ENCODE results near the gene PDIK1L. TPM values are rescaled to one million over a fixed set of nuclear protein-coding genes. Genes with fewer than 3 reads are reported as not detected.
A peak's percentile ranks its signal among the peaks of the same experiment; 100 is the strongest.

The PDIK1L gene
- total and polyA plus RNA-seq, 2 experiments from 2014 or later = 2.6 to 16.8 TPM

GRCh38 chr1:26075421-26076144 lies 36.0 kb upstream of the PDIK1L start:
- Histone ChIP-seq H3K79me2 (no peaks in the 10 kb centered on the region), H3K36me3 (replicated peaks; ENCODE audit: insufficient read depth, low read depth) (no peaks in the 10 kb centered on the region), H3K9me3 (ENCODE audit: low read depth) (no peaks in the 10 kb centered on the region), H3K27me3 (no peaks in the 10 kb centered on the region), H4K20me1 (ENCODE audit: insufficient read depth, poor library complexity, severe bottlenecking) (no peaks in the 10 kb centered on the region), H3K27ac (no peak overlapping the region), H2AFZ (no peak overlapping the region), H3K4me2 (no peak overlapping the region), H3K9me2 (replicated peaks; ENCODE audit: insufficient read depth) (no peaks in the 10 kb centered on the region), H3K4me1 (ENCODE audit: insufficient read depth) (peaks cover 24% of the 10 kb centered on the region), H3K4me3 (no peak overlapping the region)
- WGBS (ENCODE audit: low lambda C conversion rate, missing lambda C conversion rate) = 90% methylated on average over 3 of the region's 3 CpGs
- TF ChIP-seq EZH2 (IDR thresholded peaks at IDR 0.05; ENCODE audit: borderline replicate concordance) = no peak
- TF ChIP-seq EZH2phosphoT487 (IDR thresholded peaks at IDR 0.05; ENCODE audit: low read depth, severe bottlenecking, unreplicated experiment) = no peak
- TF ChIP-seq CTCF (IDR thresholded peaks at IDR 0.05; ENCODE audit: poor library complexity) = no peak
- no peak for DNase-seq (ENCODE audit: low spot score)

GRCh38 chr1:26077524-26077923 lies 34.1 kb upstream of the PDIK1L start:
- Histone ChIP-seq H3K27ac (peak overlapping the region; percentile 76), H4K20me1 (ENCODE audit: insufficient read depth, poor library complexity, severe bottlenecking) (no peaks in the 10 kb centered on the region), H3K36me3 (replicated peaks; ENCODE audit: insufficient read depth, low read depth) (no peaks in the 10 kb centered on the region), H3K4me1 (ENCODE audit: insufficient read depth) (peaks cover 24% of the 10 kb centered on the region), H3K9me3 (ENCODE audit: low read depth) (no peaks in the 10 kb centered on the region), H3K79me2 (no peaks in the 10 kb centered on the region), H2AFZ (no peak overlapping the region), H3K9me2 (replicated peaks; ENCODE audit: insufficient read depth) (no peaks in the 10 kb centered on the region), H3K4me2 (no peak overlapping the region), H3K4me3 (no peak overlapping the region), H3K27me3 (no peaks in the 10 kb centered on the region)
- 91% methylated on average over 1 of the region's 1 CpG for WGBS (ENCODE audit: low lambda C conversion rate, missing lambda C conversion rate)
- no peak for TF ChIP-seq EZH2 (IDR thresholded peaks at IDR 0.05; ENCODE audit: borderline replicate concordance)
- no peak for TF ChIP-seq EZH2phosphoT487 (IDR thresholded peaks at IDR 0.05; ENCODE audit: low read depth, severe bottlenecking, unreplicated experiment)
- no peak for TF ChIP-seq CTCF (IDR thresholded peaks at IDR 0.05; ENCODE audit: poor library complexity)
- DNase-seq (ENCODE audit: low spot score) = no peak

DNA sequence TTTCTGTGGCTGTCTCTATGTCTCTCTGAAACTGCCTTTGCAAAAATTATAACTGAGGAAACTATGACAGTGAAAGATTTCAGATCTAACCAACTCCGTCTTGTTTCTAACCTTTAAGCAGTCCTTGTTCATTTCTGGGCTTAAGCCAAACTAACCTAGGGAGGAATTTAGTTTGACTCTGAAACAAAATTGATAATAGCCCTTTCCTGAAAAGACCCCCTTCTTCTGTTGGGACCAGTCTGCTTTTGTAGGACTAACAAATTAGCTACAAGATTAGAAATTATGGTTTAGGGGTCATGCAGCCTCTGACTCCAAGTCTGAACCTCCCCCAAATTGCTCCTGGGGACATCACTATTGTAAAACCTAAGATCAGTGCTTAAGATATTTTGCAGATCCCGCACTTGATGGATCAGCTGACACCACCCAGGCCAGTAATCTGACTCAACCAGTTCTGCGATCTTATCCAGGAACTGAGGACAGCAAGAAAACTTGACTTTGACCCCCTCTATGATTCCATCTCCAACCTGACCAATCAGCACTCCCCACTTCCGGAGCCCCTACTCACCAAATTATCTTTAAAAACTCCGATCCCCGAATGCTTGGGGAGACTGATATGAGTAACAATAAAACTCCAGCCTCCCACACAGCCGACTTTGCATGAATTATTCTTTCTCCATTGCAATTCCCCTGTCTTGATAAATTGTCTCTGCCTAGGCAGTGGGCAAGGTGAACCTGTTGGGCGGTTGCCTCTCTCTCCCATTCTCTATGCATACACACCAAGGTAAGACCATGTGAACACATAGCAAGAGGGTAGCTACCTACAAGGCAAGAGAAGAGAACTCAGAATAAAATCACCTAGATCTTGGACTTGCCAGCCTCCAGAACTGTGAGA lies 33.1 kb upstream of the PDIK1L start:
- H4K20me1 ChIP-seq (ENCODE audit: insufficient read depth, poor library complexity, severe bottlenecking) = no peaks in the 10 kb centered on the region
- 37% methylated on average over 8 of the region's 8 CpGs for WGBS (ENCODE audit: low lambda C conversion rate, missing lambda C conversion rate)
- peak; percentile 53 for DNase-seq (ENCODE audit: low spot score)
- no peaks in the 10 kb centered on the region for H3K79me2 ChIP-seq
- peaks cover 24% of the 10 kb centered on the region for H3K4me1 ChIP-seq (ENCODE audit: insufficient read depth)
- no peaks in the 10 kb centered on the region for H3K27me3 ChIP-seq
- no peaks in the 10 kb centered on the region for H3K9me3 ChIP-seq (ENCODE audit: low read depth)
- H3K27ac ChIP-seq = peak overlapping the region; percentile 91
- no peaks in the 10 kb centered on the region for H3K9me2 ChIP-seq (replicated peaks; ENCODE audit: insufficient read depth)
- H3K4me2 ChIP-seq = peak overlapping the region; percentile 54
- H3K4me3 ChIP-seq = no peak overlapping the region
- no peak overlapping the region for H2AFZ ChIP-seq
- no peaks in the 10 kb centered on the region for H3K36me3 ChIP-seq (replicated peaks; ENCODE audit: insufficient read depth, low read depth)
- TF ChIP-seq CTCF (IDR thresholded peaks at IDR 0.05; ENCODE audit: poor library complexity) (no peak), EZH2phosphoT487 (IDR thresholded peaks at IDR 0.05; ENCODE audit: low read depth, severe bottlenecking, unreplicated experiment) (no peak), EZH2 (IDR thresholded peaks at IDR 0.05; ENCODE audit: borderline replicate concordance) (no peak)
